OCI-LY3 (cell line): ENCODE results near the gene FCN2.

Experiments
- H2AFZ ChIP-seq: fragments of 200-600, 300-600 bp; shearing (Covaris generic); 2 replicates; pipeline ENCODE4 v1.6.0; 2014; ENCODE audit warnings: antibody characterized with exemption, low read depth, low read length
- H3K27ac ChIP-seq: fragments of 200-600, 300-600 bp; sonication (generic); 2 replicates; pipeline ENCODE4 v1.5.1; 2014; ENCODE audit warnings: mild to moderate bottlenecking, low read length, moderate library complexity, mixed read lengths
- H3K27me3 ChIP-seq: fragments of 200-600, 300-600 bp; sonication (generic); 2 replicates; pipeline ENCODE4 v1.6.1; 2014; ENCODE audit warnings: low read depth, low read length, mixed read lengths
- H3K36me3 ChIP-seq: fragments of 200-600, 300-600 bp; sonication (generic); replicated peaks from 2 replicates; pipeline ENCODE3; 2014; ENCODE audit warnings: low read depth, low read length, mixed read lengths
- H3K4me1 ChIP-seq: fragments of 300-600, 200-600 bp; sonication (generic); 2 replicates; pipeline ENCODE4 v1.6.1; 2014; ENCODE audit warnings: low read length, mixed read lengths
- H3K4me2 ChIP-seq: fragments of 200-600, 300-600 bp; sonication (generic); 2 replicates; pipeline ENCODE4 v1.6.1; 2014; ENCODE audit warnings: low read length, mixed read lengths
- H3K4me3 ChIP-seq: fragments of 300-600, 200-600 bp; sonication (generic); 2 replicates; pipeline ENCODE4 v1.5.1; 2014; ENCODE audit warnings: antibody characterized with exemption, mild to moderate bottlenecking, low read length, moderate library complexity
- H3K79me2 ChIP-seq: fragments of 300-600, 200-600 bp; shearing (Covaris generic); 2 replicates; pipeline ENCODE4 v1.6.1; 2014; ENCODE audit warnings: mild to moderate bottlenecking, low read length, mixed read lengths
- H3K9ac ChIP-seq: fragments of 300-600, 200-600 bp; shearing (Covaris generic); 2 replicates; pipeline ENCODE4 v1.6.0; 2014; ENCODE audit warnings: mild to moderate bottlenecking, low read length, moderate library complexity
- H3K9me3 ChIP-seq: fragments of 200-600, 300-600 bp; shearing (Covaris generic); 2 replicates; pipeline ENCODE4 v1.6.1; 2014; ENCODE audit warnings: low read length, mixed read lengths; ENCODE audit not compliant: insufficient read depth
- H4K20me1 ChIP-seq: fragments of 200-600, 300-600 bp; sonication (generic); 2 replicates; pipeline ENCODE4 v1.6.1; 2016; ENCODE audit warnings: low read length, mixed read lengths; ENCODE audit not compliant: insufficient read depth
- EZH2phosphoT487 ChIP-seq: fragments of 200-600 bp; shearing (Covaris generic); IDR thresholded peaks from 2 replicates; pipeline ENCODE4 v1.6.1; 2018; ENCODE audit warnings: antibody characterized with exemption, mixed run types, low read depth
- TF ChIP-seq, protein P1 (sequence below): fragments of 200-600, 300-600 bp; sonication (generic); IDR thresholded peaks from 2 replicates; pipeline ENCODE4 v1.5.1; 2014; ENCODE audit warnings: antibody characterized with exemption, low read length, low read depth

FCN2 gene

DNA sequence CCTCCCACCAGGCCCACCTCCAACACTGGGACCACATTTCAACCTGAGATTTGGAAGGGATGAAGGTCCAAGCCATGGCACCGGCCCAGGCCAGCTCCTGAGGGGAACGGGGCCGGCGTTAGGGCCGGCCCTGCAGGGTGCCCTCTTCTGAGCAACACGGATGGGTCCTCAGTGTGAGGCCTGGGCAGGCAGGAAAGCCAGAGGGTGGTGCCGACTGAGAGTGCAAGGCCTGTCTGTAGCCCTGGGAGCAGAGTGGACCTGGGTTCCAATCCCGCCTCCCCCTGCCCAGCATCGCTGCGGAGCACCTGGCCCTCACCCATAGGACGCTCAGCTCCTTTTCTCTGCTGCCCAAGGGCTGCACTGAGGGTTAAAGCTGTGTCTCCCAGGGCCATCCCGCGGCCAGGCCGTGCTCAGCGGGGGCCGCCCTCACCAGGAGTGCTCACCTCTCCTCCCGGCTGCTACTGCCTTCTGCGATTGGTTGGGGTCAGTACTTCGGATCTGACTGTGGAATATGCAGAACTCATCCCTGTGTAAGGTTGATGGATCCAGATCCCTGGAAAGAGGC is 44.1 kb upstream of the FCN2 start:
- Histone ChIP-seq H2AFZ (no peak overlapping the region), H4K20me1 (no peaks in the 10 kb centered on the region)

GRCh38 chr9:134837529-134837928 is 43.1 kb upstream of the FCN2 start:
- H3K4me1 ChIP-seq, result no peaks in the 10 kb centered on the region
- H3K4me3 ChIP-seq, result no peak overlapping the region
- no peak for TF ChIP-seq EZH2phosphoT487
- TF ChIP-seq, protein P1, sequence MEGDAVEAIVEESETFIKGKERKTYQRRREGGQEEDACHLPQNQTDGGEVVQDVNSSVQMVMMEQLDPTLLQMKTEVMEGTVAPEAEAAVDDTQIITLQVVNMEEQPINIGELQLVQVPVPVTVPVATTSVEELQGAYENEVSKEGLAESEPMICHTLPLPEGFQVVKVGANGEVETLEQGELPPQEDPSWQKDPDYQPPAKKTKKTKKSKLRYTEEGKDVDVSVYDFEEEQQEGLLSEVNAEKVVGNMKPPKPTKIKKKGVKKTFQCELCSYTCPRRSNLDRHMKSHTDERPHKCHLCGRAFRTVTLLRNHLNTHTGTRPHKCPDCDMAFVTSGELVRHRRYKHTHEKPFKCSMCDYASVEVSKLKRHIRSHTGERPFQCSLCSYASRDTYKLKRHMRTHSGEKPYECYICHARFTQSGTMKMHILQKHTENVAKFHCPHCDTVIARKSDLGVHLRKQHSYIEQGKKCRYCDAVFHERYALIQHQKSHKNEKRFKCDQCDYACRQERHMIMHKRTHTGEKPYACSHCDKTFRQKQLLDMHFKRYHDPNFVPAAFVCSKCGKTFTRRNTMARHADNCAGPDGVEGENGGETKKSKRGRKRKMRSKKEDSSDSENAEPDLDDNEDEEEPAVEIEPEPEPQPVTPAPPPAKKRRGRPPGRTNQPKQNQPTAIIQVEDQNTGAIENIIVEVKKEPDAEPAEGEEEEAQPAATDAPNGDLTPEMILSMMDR, result no peak
- no peaks in the 10 kb centered on the region for H3K9me3 ChIP-seq
- H3K27me3 ChIP-seq, result no peaks in the 10 kb centered on the region
- no peak overlapping the region for H3K9ac ChIP-seq
- no peaks in the 10 kb centered on the region for H3K36me3 ChIP-seq
- H4K20me1 ChIP-seq, result no peaks in the 10 kb centered on the region
- no peaks in the 10 kb centered on the region for H3K79me2 ChIP-seq
- H2AFZ ChIP-seq, result no peak overlapping the region
- no peak overlapping the region for H3K27ac ChIP-seq
- H3K4me2 ChIP-seq, result no peak overlapping the region

More for the DNA sequence above, 44.1 kb upstream of the FCN2 start:
- H3K4me3 ChIP-seq, result no peak overlapping the region
- no peaks in the 10 kb centered on the region for H3K9me3 ChIP-seq
- no peak overlapping the region for H3K4me2 ChIP-seq
- H3K9ac ChIP-seq, result no peak overlapping the region
- H3K4me1 ChIP-seq, result no peaks in the 10 kb centered on the region
- no peak overlapping the region for H3K27ac ChIP-seq
- H3K27me3 ChIP-seq, result no peaks in the 10 kb centered on the region
- H3K36me3 ChIP-seq, result no peaks in the 10 kb centered on the region
- no peaks in the 10 kb centered on the region for H3K79me2 ChIP-seq
- TF ChIP-seq, protein P1, result no peak
- TF ChIP-seq EZH2phosphoT487, result no peak

DNA sequence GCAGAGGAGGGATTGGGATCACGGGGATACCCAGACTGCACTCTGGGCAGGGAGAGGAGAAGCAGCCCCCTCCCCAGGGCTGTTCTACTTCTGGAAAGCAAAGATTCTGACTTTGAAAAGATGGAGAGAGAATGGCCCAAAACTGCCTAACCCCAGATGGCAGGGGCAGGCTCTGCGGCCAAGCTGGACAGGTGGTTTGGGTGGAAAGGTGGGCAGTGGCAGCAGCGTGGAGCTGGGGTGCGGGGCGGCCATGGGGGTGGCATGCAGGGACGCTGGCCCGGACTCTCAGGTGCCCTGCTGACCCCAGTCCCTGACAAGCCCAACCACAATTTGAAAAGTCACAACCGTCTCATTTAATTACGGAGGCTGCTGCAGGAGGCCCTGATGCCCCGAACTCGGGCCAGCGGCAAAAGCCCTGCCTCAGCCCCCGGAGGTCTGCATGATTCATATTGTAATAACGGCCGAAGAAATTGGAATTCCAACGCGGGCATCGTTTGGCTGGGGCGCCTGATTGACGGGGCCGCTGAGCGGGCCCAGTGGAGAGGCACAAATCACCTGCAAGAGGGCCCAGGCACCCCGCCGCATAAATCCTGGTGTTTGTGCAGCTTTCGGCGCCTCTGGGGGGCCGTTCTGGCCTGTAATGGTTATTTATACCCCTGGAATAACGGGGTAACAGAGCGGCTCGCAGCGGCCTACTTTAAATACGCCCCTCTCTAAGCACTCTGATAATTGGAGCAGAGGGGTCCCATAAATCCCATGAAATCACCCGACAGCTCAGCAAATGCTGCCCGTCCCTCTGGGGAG is 41.8 kb upstream of the FCN2 start:
- no peak overlapping the region for H3K27ac ChIP-seq
- no peaks in the 10 kb centered on the region for H3K79me2 ChIP-seq
- no peaks in the 10 kb centered on the region for H3K4me1 ChIP-seq
- no peak overlapping the region for H3K9ac ChIP-seq
- no peaks in the 10 kb centered on the region for H4K20me1 ChIP-seq
- no peaks in the 10 kb centered on the region for H3K27me3 ChIP-seq
- no peak overlapping the region for H3K4me3 ChIP-seq
- no peak overlapping the region for H2AFZ ChIP-seq
- TF ChIP-seq EZH2phosphoT487, result no peak
- TF ChIP-seq, protein P1, result no peak
- H3K4me2 ChIP-seq, result no peak overlapping the region
- no peaks in the 10 kb centered on the region for H3K36me3 ChIP-seq
- H3K9me3 ChIP-seq, result no peaks in the 10 kb centered on the region

- H3K9ac ChIP-seq, result no peak overlapping the region
- no peaks in the 10 kb centered on the region for H4K20me1 ChIP-seq
- no peaks in the 10 kb centered on the region for H3K27me3 ChIP-seq
- no peak overlapping the region for H3K4me3 ChIP-seq
- TF ChIP-seq, protein P1, result peak; percentile 21
- no peak for TF ChIP-seq EZH2phosphoT487
- no peaks in the 10 kb centered on the region for H3K79me2 ChIP-seq
- no peak overlapping the region for H2AFZ ChIP-seq
- no peaks in the 10 kb centered on the region for H3K4me1 ChIP-seq
- H3K4me2 ChIP-seq, result no peak overlapping the region
- no peaks in the 10 kb centered on the region for H3K9me3 ChIP-seq
- H3K27ac ChIP-seq, result no peak overlapping the region
- H3K36me3 ChIP-seq, result no peaks in the 10 kb centered on the region
Measured at GRCh38 chr9:134839455-134840125, 41.0 kb upstream of the FCN2 start.
